Hematopoietic multipotent progenitor cell treated with erythropoietin and hydrocortisone succinate and interleukin-3 and kit ligand, for 15 days (in vitro differentiated cells): ENCODE results near the gene FAM156B.
"Not testable (repeated sequence)": the region's sequence is repeated elsewhere in the genome, so short reads cannot be mapped to it uniquely, and the experiment has no call there.

Source experiments
- DNase-seq: peaks from one replicate; pipeline ENCODE4 v3.0.0-alpha.2; 2015; ENCODE audit warnings: low spot score

The FAM156B gene, protein sequence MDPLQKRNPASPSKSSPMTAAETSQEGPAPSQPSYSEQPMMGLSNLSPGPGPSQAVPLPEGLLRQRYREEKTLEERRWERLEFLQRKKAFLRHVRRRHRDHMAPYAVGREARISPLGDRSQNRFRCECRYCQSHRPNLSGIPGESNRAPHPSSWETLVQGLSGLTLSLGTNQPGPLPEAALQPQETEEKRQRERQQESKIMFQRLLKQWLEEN

GRCh38 chrX:52896855-52897709, at the start of gene FAM156B:
Gene FAM156B (plus strand): TSS chrX:52897330. CDS start chrX:52907226, 9,896 bp downstream.
- DNase-seq, result not testable (repeated sequence)

GRCh38 chrX:52852110-52852860, 44.8 kb upstream of the FAM156B start:
- no peak for DNase-seq

DNA sequence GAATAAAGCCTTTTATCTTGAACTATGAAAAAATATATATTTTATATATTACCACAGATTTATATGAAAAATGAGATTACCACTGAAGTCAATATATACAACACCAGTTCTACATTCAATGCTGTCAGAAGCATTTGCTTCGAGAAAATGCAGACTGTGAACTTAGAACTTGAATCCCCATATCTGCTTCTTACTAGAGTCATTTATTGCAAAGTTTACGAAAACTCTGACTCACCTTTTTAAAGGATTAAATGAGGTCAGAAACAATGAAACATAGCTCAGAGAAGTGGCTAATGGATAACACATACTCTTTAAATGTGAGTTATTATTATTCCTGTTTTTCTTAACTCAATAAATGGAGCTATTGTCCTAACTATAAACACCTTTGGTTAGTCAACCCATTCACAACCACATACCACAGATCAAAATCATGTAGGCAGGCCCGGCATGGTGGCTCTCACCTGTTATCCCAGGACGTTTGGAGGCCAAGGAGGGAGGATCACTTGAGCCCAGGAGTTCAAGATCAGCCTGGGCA, 40.1 kb upstream of the FAM156B start:
- not testable (repeated sequence) for DNase-seq

DNA sequence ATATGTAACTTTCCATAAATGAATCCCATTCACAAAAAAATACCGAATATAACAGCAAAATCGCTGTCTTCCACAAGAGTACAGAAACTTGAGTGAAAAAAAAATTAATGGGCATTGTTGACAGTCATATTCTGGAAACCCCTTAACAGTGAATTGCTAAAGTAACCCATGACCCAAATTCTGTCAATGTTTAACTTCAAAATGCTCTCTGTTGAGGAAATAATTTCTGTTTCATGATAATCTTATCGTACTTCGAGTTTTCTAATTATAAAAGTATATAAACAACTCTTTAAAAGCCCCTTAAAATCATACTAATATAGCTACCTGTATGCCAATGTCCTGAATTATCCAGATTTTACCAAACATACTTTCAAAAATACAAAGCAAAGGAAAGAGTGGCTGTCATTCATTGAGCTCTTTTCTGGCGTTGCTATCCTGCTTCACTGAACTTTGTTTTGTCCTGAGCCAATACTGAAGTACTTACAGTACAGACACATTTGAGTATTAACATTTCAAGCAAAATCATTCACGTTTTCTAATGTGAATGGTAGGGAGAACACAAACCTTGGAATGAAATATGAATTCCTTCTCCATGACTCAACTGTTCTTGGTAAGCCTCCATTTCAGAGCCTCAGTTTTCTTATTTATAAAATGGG, 31.7 kb upstream of the FAM156B start:
- no peak for DNase-seq

DNA sequence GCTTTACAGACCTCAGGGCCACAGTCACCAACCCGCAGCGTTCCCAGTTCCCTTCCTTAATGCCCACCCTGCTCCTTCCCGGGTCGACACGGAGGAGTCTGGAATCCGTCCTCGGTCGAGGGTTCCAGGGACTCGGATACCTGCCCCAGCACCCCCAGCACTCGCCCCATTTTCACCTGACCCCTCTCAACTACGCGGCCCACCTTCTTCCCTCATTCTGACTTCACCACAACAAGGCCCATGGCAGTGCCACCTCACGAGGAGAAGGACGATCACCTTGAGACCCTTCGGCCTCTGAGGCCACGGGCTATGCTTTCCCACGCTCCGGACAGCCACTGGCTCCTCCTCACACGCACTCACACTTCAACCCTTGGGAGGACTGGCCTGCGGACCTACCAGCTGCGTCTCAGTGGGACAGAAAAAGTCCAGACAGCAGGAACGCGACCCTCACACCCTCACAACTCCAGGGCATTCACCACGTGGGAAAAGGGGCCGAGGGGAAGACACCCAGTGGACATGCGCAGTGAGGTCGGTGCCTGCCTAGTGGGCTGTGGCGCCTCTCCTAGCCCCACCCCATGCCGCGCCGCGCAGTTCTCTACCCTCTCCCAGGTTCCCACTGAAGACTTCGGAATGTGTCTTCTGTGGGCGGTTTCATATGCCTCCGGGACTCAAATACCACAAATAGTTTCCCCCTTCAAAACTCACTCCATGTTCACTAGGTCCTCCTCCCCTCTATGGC, 29.4 kb upstream of the FAM156B start, which contains the start of gene XAGE3:
Gene XAGE3 (minus strand): TSS at position 474 of the 739 bp plus-strand sequence. CDS start 950 bp downstream, outside the sequence.
- DNase-seq, result no peak

DNA sequence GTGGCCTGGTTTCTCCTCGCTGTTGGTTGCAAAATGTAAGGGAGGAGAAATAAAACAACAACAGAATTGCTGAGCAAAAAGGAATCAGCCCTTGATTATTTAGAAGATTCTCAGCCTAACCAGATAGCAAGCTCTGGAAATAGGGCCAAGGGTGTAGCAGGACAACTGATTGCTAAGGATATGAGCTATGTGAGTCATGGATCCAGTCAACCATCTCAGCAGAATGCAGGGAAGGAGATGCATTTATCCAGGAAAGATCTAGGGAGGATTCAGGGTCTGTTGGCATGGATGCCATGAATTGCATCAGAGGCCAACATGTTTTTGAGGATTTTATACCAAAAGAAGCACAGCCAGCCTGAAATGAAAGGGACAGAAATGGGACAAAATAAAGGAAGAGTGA, 27.1 kb upstream of the FAM156B start:
- no peak for DNase-seq

- not testable (repeated sequence) for DNase-seq
These were observed 23.3 kb upstream of the FAM156B start for GRCh38 chrX:52873825-52874224.

GRCh38 chrX:52874661-52875060, 22.5 kb upstream of the FAM156B start:
- DNase-seq, result no peak

GRCh38 chrX:52875436-52875835, 21.7 kb upstream of the FAM156B start:
- DNase-seq, result not testable (repeated sequence)

- DNase-seq, result not testable (repeated sequence)
These were observed 20.7 kb upstream of the FAM156B start for GRCh38 chrX:52876386-52876785.

GRCh38 chrX:52887459-52887858, 9.7 kb upstream of the FAM156B start:
- DNase-seq, result not testable (repeated sequence)

GRCh38 chrX:52888090-52888489, 9.0 kb upstream of the FAM156B start:
- DNase-seq, result not testable (repeated sequence)

DNA sequence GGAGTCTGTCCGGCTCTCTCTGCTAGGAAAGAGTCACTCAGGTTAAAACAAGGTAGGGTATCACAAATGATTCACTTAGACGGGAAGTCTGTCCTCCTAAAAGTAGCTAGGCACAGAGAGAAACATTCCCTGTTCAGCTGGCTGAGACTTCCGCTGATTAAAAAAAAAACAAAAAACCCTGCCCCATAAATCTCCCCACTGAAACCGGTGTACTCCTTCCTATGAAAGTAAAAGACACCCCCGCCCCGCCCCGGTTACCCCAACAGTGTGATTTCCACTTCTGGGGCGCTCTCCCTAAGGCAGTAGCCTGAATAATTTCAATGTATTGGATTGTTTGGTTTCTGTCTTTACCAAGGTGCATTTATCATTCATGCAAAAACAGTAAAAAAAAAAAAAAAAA, 692 bp upstream of the FAM156B start:
- not testable (repeated sequence) for DNase-seq

- DNase-seq, result not testable (repeated sequence)
These were observed 8.4 kb downstream of the FAM156B start for GRCh38 chrX:52905531-52905930.

GRCh38 chrX:52906072-52906471, 8.9 kb downstream of the FAM156B start:
- DNase-seq, result not testable (repeated sequence)

GRCh38 chrX:52907137-52907536, 10.0 kb downstream of the FAM156B start:
- not testable (repeated sequence) for DNase-seq

DNA sequence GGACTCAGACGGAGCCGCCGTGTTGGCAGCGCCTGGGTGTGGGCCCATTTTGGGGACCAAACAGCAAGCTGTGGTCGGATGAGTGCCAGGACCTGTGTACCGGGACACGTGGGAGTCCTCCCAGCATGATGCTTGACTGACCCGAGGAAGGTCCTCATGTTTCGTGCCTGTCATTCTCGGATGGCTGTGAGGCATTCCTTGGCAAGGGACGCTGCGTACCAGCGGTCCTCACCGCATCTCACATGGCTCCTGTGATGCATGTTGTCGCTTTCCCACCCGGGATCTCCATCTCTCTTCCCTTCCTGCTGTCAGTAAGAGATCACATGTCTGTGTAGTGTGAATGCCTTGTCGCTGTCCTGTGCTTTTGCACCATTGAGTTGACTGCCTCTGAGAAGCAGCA, 10.8 kb downstream of the FAM156B start:
- not testable (repeated sequence) for DNase-seq

- DNase-seq, result not testable (repeated sequence)
These were observed 12.3 kb downstream of the FAM156B start for GRCh38 chrX:52909313-52909969.

DNA sequence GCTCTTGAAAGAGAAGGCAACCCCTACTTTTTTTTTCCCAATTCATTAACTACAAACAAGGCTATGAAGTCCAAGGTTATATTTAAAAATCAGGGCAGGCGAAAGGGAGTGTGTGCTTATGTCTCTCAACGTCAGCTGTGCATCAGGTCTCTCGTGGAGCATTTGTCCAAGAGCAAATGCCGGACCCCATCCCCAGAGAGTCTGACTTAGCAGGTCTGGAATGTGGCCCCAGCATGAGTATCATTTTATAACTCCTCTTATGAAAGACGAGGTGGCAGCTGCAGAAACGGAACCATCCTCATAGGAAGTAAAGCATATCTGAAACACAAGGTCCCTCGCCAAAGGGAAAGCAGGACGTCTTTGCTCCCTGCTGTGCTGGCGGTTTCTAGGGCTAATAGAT, 16.6 kb downstream of the FAM156B start:
- DNase-seq, result not testable (repeated sequence)

DNA sequence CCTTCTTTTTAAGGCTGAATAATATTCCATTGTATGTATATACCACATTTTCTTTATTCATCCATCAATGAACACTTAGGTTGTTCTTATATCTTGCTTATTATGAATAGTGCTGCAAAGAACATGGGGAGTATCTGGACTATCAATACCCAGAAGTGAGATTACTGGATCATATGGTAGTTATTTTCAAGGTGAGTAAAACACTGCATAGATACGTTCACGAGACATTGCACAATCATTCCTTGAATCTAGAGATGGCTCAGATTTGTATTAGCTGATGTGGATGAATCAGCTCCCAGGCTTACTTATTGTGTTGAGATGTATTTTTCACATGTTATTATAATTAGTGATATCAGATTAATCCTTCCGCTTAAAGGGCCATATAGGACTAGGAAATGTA, 17.6 kb downstream of the FAM156B start:
- not testable (repeated sequence) for DNase-seq
